ENCODE data around the gene DSCAM. TPM values are rescaled to one million over a fixed set of nuclear protein-coding genes. Genes with fewer than 3 reads are reported as not detected.

The DSCAM gene
- total and polyA plus RNA-seq, 2 experiments from 2014 or later: 0.07 TPM; not detected in 1

- peaks cover 4% of the 10 kb centered on the region for H3K27me3 Mint-ChIP-seq (ENCODE audit: insufficient read depth, low read depth, poor library complexity)
- Histone ChIP-seq H3K4me1 (ENCODE audit: insufficient read depth) (no peaks in the 10 kb centered on the region), H3K4me2 (no peak overlapping the region), H3K4me3 (no peak overlapping the region), H3K27me3 (ENCODE audit: insufficient read depth) (no peaks in the 10 kb centered on the region), H3K36me3 (ENCODE audit: insufficient read depth) (0 out of 2 replicates have a peak, but pooled peaks cover 4% of the 10 kb centered on the region), H3K9me2 (ENCODE audit: insufficient read depth) (no peaks in the 10 kb centered on the region), H2AFZ (no peak overlapping the region), H3K27ac (ENCODE audit: low read depth) (no peak overlapping the region), H3F3A (replicated peaks; ENCODE audit: low read depth) (no peaks in the 10 kb centered on the region), H4K20me1 (replicated peaks; ENCODE audit: insufficient read depth) (no peaks in the 10 kb centered on the region), H3K79me2 (replicated peaks; ENCODE audit: insufficient read depth) (no peaks in the 10 kb centered on the region)
- no peak for DNase-seq (ENCODE audit: low spot score)
- H3K9me3 Mint-ChIP-seq: peaks cover 92% of the 10 kb centered on the region
- no peak overlapping the region for H3K27ac Mint-ChIP-seq
- peaks cover 2% of the 10 kb centered on the region; the same call in 1 of the 3 replicates for H3K4me1 Mint-ChIP-seq
- peaks cover 22% of the 10 kb centered on the region for H3K36me3 Mint-ChIP-seq (ENCODE audit: low read depth)
- H3K4me3 Mint-ChIP-seq: no peak overlapping the region
- TF ChIP-seq ZNF331 (CRISPR knock-in tag; IDR thresholded peaks at IDR 0.05; ENCODE audit: low read depth): no peak
- no peak for TF ChIP-seq CTCF (conservative IDR thresholded peaks at IDR 0.05; ENCODE audit: low read depth in 2 of 2)
- TF ChIP-seq ETS1 (IDR thresholded peaks at IDR 0.05): no peak
- TF ChIP-seq NANOG (IDR thresholded peaks at IDR 0.05; ENCODE audit: borderline replicate concordance): no peak
- TF ChIP-seq EZH2 (IDR thresholded peaks at IDR 0.05; ENCODE audit: low read depth, unreplicated experiment): no peak
- TF ChIP-seq POLR2AphosphoS5 (IDR thresholded peaks at IDR 0.05; ENCODE audit: low read depth): no peak
- TF ChIP-seq CREB1 (CRISPR knock-in tag; IDR thresholded peaks at IDR 0.05; ENCODE audit: low read depth): no peak
- no peak for TF ChIP-seq REST (IDR thresholded peaks at IDR 0.05; ENCODE audit: unreplicated experiment)
- TF ChIP-seq EZH2phosphoT487 (IDR thresholded peaks at IDR 0.05; ENCODE audit: unreplicated experiment): no peak
- TF ChIP-seq JUNB (IDR thresholded peaks at IDR 0.05; ENCODE audit: unreplicated experiment): no peak
- no peak for TF ChIP-seq ZNF114 (CRISPR knock-in tag; IDR thresholded peaks at IDR 0.05)
- TF ChIP-seq STAT1 (IDR thresholded peaks at IDR 0.05; ENCODE audit: unreplicated experiment): no peak
- no peak for TF ChIP-seq ZNF462 (CRISPR knock-in tag; IDR thresholded peaks at IDR 0.05)
- ATAC-seq: no peak
Observed at GRCh38 chr21:40546647-40547046, 300.3 kb downstream of the DSCAM start.

All from GM23338 (cell line).